Vagina (tissue), 2 donors: ENCODE data around the gene FGGY.

Source experiments
- CTCF ChIP-seq, 3 experiments: fragments of 450-650 bp in 2 of 3; fragments of 200-600 bp in 1 of 3; sonication (generic) in 1 of 3; IDR thresholded peaks; one replicate each; pipeline ENCODE4 v1.5.1; 2017 to 2019; ENCODE audit warnings: antibody characterized with exemption in 3 of 3, mild to moderate bottlenecking in 2 of 3, moderate library complexity in 2 of 3
- POLR2A ChIP-seq, 2 donors: fragments of 450-650 bp; IDR thresholded peaks; one replicate each; pipeline ENCODE4 v1.6.1; 2017; ENCODE audit warnings: antibody characterized with exemption in 2 of 2, mild to moderate bottlenecking in 2 of 2, moderate library complexity in 2 of 2
- POLR2AphosphoS5 ChIP-seq, 2 donors: sonication (generic); formaldehyde crosslinking; IDR thresholded peaks; one replicate each; pipeline ENCODE4 v1.9.0; 2017; ENCODE audit warnings: antibody characterized with exemption in 2 of 2, mild to moderate bottlenecking in 2 of 2, low read depth in 1 of 2; ENCODE audit not compliant: insufficient read depth in 1 of 2

GRCh38 chr1:59399642-59400041 lies 102.7 kb downstream of the FGGY start:
- TF ChIP-seq CTCF (IDR thresholded peaks at IDR 0.05) (no peak), POLR2AphosphoS5 (IDR thresholded peaks at IDR 0.05; ENCODE audit: insufficient read depth in 1 of 2, low read depth in 1 of 2) (no peak), POLR2A (IDR thresholded peaks at IDR 0.05) (no peak)
